PFSK-1 (cell line): ENCODE results near the gene HGF.

ENCODE experiments used
- FOXP2 ChIP-seq: optimal IDR thresholded peaks from 2 replicates; pipeline ENCODE3; 2011; ENCODE audit warnings: borderline replicate concordance, control low read depth, inconsistent platforms; ENCODE audit not compliant: insufficient read depth; ENCODE audit errors: extremely low read length, extremely low read depth
- POLR2AphosphoS5 ChIP-seq: IDR thresholded peaks from 2 replicates; pipeline ENCODE4 v1.6.1; 2012; ENCODE audit warnings: low read depth, mild to moderate bottlenecking, control low read depth, low read length, moderate library complexity
- REST ChIP-seq, 2 experiments: IDR thresholded peaks; 2 replicates each; pipeline versions ENCODE4 v1.6.1 to v1.8.0; 2011 to 2012; ENCODE audit warnings: low read depth in 2 of 2, low read length in 2 of 2, control low read depth in 1 of 2, inconsistent platforms in 1 of 2, mild to moderate bottlenecking in 1 of 2, moderate library complexity in 1 of 2; ENCODE audit not compliant: insufficient read depth in 1 of 2
- SIN3A ChIP-seq: IDR thresholded peaks from 2 replicates; pipeline ENCODE4 v1.6.1; 2012; ENCODE audit warnings: mild to moderate bottlenecking, low read length, moderate library complexity, borderline replicate concordance; ENCODE audit not compliant: insufficient read depth
- TAF1 ChIP-seq: IDR thresholded peaks from 2 replicates; pipeline ENCODE4 v1.6.1; 2012; ENCODE audit warnings: low read length, control low read depth, borderline replicate concordance; ENCODE audit not compliant: insufficient read depth

- TF ChIP-seq POLR2AphosphoS5 (no peak), REST (IDR thresholded peaks at IDR 0.05; ENCODE audit: insufficient read depth in 1 of 2, low read depth in 2 of 2, low read length in 2 of 2) (no peak), TAF1 (no peak), SIN3A (no peak), FOXP2 (no peak)
Measured at GRCh38 chr7:81664304-81664703, 105.5 kb downstream of the HGF start.
